Esophagus muscularis mucosa (tissue), 3 donors: Measurements from ENCODE around the gene CD34.

ENCODE experiments used
- EP300 ChIP-seq: sonication (generic); formaldehyde crosslinking; IDR thresholded peaks from one replicate; pipeline ENCODE4 v1.6.1; 2017; ENCODE audit warnings: antibody characterized with exemption
- POLR2AphosphoS5 ChIP-seq, 2 donors: sonication (generic); formaldehyde crosslinking; IDR thresholded peaks; one replicate each; pipeline ENCODE4 v1.6.1; 2017; ENCODE audit warnings: antibody characterized with exemption in 2 of 2

DNA sequence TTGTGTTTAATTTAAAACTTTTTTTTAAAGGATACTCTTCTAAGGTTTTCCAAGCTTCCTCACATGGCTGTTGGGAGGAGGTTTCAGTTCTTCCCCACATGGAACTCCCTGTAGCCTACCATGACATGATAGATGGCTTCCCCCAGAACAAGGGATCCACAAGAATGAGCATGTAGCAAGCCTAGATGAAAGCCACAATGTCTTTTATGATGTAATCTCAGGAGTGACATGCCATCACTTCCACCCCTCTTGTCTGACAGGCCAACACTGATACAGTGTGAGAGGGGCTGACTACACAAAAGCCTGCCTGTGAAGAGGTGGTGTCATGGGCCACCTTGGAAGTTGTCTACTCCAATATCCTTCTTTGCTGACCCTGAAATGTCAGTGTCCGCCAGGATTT, 32.0 kb downstream of the CD34 start:
- TF ChIP-seq EP300 = no peak
- no peak for TF ChIP-seq POLR2AphosphoS5 (IDR thresholded peaks at IDR 0.05)
